ENCODE data around the gene DDX54.

The DDX54 gene

GRCh38 chr12:113189361-113189760, 4.1 kb upstream of the DDX54 start:
- no peak for DNase-seq

- no peak for DNase-seq
Observed at GRCh38 chr12:113186666-113187325, 1.5 kb upstream of the DDX54 start.

GRCh38 chr12:113186033-113186365, 721 bp upstream of the DDX54 start:
- no peak for DNase-seq

GRCh38 chr12:113184900-113185179, 438 bp downstream of the DDX54 start:
- DNase-seq: no peak

- no peak for DNase-seq
Observed at GRCh38 chr12:113184098-113184899, 979 bp downstream of the DDX54 start.

GRCh38 chr12:113183030-113183589, 2.2 kb downstream of the DDX54 start:
- DNase-seq: no peak

- DNase-seq: no peak
Observed at GRCh38 chr12:113181975-113182374, 3.3 kb downstream of the DDX54 start.

- DNase-seq: no peak
Observed at GRCh38 chr12:113180333-113180732, 4.9 kb downstream of the DDX54 start.

- no peak for DNase-seq
Observed at GRCh38 chr12:113179023-113179422, 6.3 kb downstream of the DDX54 start.

- no peak for DNase-seq
Observed at GRCh38 chr12:113174461-113175384, 10.6 kb downstream of the DDX54 start.

- no peak for DNase-seq
Observed at GRCh38 chr12:113173081-113173698, 12.1 kb downstream of the DDX54 start.

GRCh38 chr12:113172185-113172584, 13.1 kb downstream of the DDX54 start:
- no peak for DNase-seq

- DNase-seq: no peak
Observed at GRCh38 chr12:113171543-113171942, 13.7 kb downstream of the DDX54 start.

GRCh38 chr12:113170926-113171325, 14.4 kb downstream of the DDX54 start:
- no peak for DNase-seq

GRCh38 chr12:113170457-113170856, 14.8 kb downstream of the DDX54 start:
- DNase-seq: no peak

- DNase-seq: no peak
Observed at GRCh38 chr12:113169697-113170096, 15.6 kb downstream of the DDX54 start.

GRCh38 chr12:113167868-113168267, 17.4 kb downstream of the DDX54 start:
- DNase-seq: no peak

GRCh38 chr12:113165521-113166450, 19.5 kb downstream of the DDX54 start:
- no peak for DNase-seq

- DNase-seq: no peak
Observed at GRCh38 chr12:113164014-113164413, 21.3 kb downstream of the DDX54 start.

- no peak for DNase-seq
Observed at GRCh38 chr12:113163030-113163360, 22.3 kb downstream of the DDX54 start.

GRCh38 chr12:113162102-113163029, 22.9 kb downstream of the DDX54 start:
- no peak for DNase-seq
